Keratinocyte (primary cell): ENCODE measurements around the gene EXOC3L2. TPM values are rescaled to one million over a fixed set of nuclear protein-coding genes. Genes with fewer than 3 reads are reported as not detected.
A peak's percentile ranks its signal among the peaks of the same experiment; 100 is the strongest.

ENCODE experiments used
- DNase-seq: peaks from one replicate; pipeline ENCODE4 v3.0.0-alpha.2; 2011; ENCODE audit warnings: low read depth, missing footprints, low spot score
- FAIRE-seq: peaks from 2 replicates; lab custom pipeline; 2011; peaks lifted over from hg19 to GRCh38; lab: Jason Lieb, UNC
- H2AFZ ChIP-seq: 2 replicates; pipeline ENCODE4 v1.6.0; 2012; ENCODE audit warnings: low read length, control low read depth, inconsistent platforms; ENCODE audit not compliant: control insufficient read depth
- H3K27ac ChIP-seq: 2 replicates; pipeline ENCODE4 v1.5.1; 2011; ENCODE audit warnings: low read length; ENCODE audit not compliant: control insufficient read depth, insufficient read depth
- H3K27me3 ChIP-seq: 3 replicates; pipeline ENCODE4 v1.6.0; 2011; ENCODE audit warnings: low read length; ENCODE audit not compliant: control insufficient read depth, insufficient read depth; ENCODE audit errors: extremely low read depth
- H3K36me3 ChIP-seq, 2 experiments: 2 replicates in 1 of 2; 3 replicates in 1 of 2; pipeline ENCODE4 v1.5.1; 2011; ENCODE audit warnings: low read length in 2 of 2, mild to moderate bottlenecking in 1 of 2; ENCODE audit not compliant: control insufficient read depth in 2 of 2, insufficient read depth in 2 of 2; ENCODE audit errors: extremely low read depth in 1 of 2
- H3K4me1 ChIP-seq: 3 replicates; pipeline ENCODE4 v1.5.1; 2011; ENCODE audit warnings: low read length; ENCODE audit not compliant: control insufficient read depth, insufficient read depth; ENCODE audit errors: extremely low read depth
- H3K4me2 ChIP-seq: 3 replicates; pipeline ENCODE4 v1.6.0; 2011; ENCODE audit warnings: low read depth, low read length; ENCODE audit not compliant: control insufficient read depth, insufficient read depth; ENCODE audit errors: extremely low read depth
- H3K4me3 ChIP-seq, 3 experiments: fragments of 200-600 bp in 1 of 3; sonication (generic) in 1 of 3; 2 replicates in 2 of 3; 3 replicates in 1 of 3; pipeline ENCODE4 v1.5.1; 2011 to 2016; ENCODE audit warnings: low read length in 3 of 3, mild to moderate bottlenecking in 3 of 3, control low read depth in 2 of 3, inconsistent platforms in 1 of 3, low read depth in 1 of 3, mixed read lengths in 1 of 3, mixed run types in 1 of 3, moderate library complexity in 1 of 3; ENCODE audit not compliant: control insufficient read depth in 2 of 3, insufficient read depth in 2 of 3; ENCODE audit errors: extremely low read depth in 1 of 3
- H3K79me2 ChIP-seq: 2 replicates; pipeline ENCODE4 v1.6.0; 2012; ENCODE audit warnings: low read length; ENCODE audit not compliant: control insufficient read depth, insufficient read depth
- H3K9ac ChIP-seq: 3 replicates; pipeline ENCODE4 v1.6.0; 2011; ENCODE audit warnings: low read length; ENCODE audit not compliant: control insufficient read depth, insufficient read depth; ENCODE audit errors: extremely low read depth
- H3K9me1 ChIP-seq: 3 replicates; pipeline ENCODE4 v1.6.0; 2011; ENCODE audit warnings: low read length; ENCODE audit not compliant: control insufficient read depth, insufficient read depth; ENCODE audit errors: extremely low read depth
- H3K9me3 ChIP-seq: 2 replicates; pipeline ENCODE4 v1.5.1; 2012; ENCODE audit warnings: low read depth, low read length; ENCODE audit not compliant: control insufficient read depth
- H4K20me1 ChIP-seq: 3 replicates; pipeline ENCODE4 v1.6.0; 2011; ENCODE audit warnings: low read length; ENCODE audit not compliant: control insufficient read depth, insufficient read depth; ENCODE audit errors: extremely low read depth
- CTCF ChIP-seq, 3 experiments: IDR thresholded peaks in 1 of 3; conservative IDR thresholded peaks in 1 of 3; optimal IDR thresholded peaks in 1 of 3; 2 replicates in 2 of 3; 3 replicates in 1 of 3; pipeline versions ENCODE3 to v1.5.1; 2011; ENCODE audit warnings: low read length in 3 of 3, mild to moderate bottlenecking in 3 of 3, moderate library complexity in 2 of 3, control low read depth in 1 of 3, inconsistent platforms in 1 of 3; ENCODE audit not compliant: insufficient read depth in 2 of 3; ENCODE audit errors: extremely low read depth in 1 of 3
- EZH2 ChIP-seq: IDR thresholded peaks from one replicate; pipeline ENCODE4 v1.6.1; 2012; ENCODE audit warnings: inconsistent platforms, mild to moderate bottlenecking, low read length, moderate library complexity
- dilution Hi-C: fragments of 300-500 bp; cut with MboI; formaldehyde crosslinking; loops from one replicate; pipeline ENCODE4 v1.7.0; 2020; ENCODE audit warnings: low sequenced_read_pairs; ENCODE audit not compliant: extremely low pct_ligation_motif_present
- polyA plus RNA-seq, 5 experiments: library from polyadenylated mRNA; depleted of rRNA in 3 of 5; stranded (reverse) in 3 of 5; stranded (forward) in 1 of 5; unstranded in 1 of 5; fragments of >200 nt; gene quantifications; 1 replicate in 1 of 5; 2 replicates in 3 of 5; 3 replicates in 1 of 5; pipeline versions ENCODE4 v1.2.1 to v1.2.3, GENCODE V29; 2011 to 2012; ENCODE audit warnings: missing spikeins in 2 of 5, low read depth in 1 of 5, low replicate concordance in 1 of 5

The EXOC3L2 gene
- polyA plus RNA-seq, 1 donor (not counting 4 experiments of a cell fraction or from before 2014, with no cell fraction given) = 0.08 TPM

- FAIRE-seq (no peak), DNase-seq (no peak)
- Histone ChIP-seq H3K27ac (no peak overlapping the region), H3K9me3 (no peaks in the 10 kb centered on the region), H3K4me3 (no peak overlapping the region), H3K4me1 (peaks cover 7% of the 10 kb centered on the region), H3K79me2 (no peaks in the 10 kb centered on the region), H3K4me2 (no peak overlapping the region), H4K20me1 (no peaks in the 10 kb centered on the region), H2AFZ (no peak overlapping the region), H3K9ac (no peak overlapping the region), H3K27me3 (no peaks in the 10 kb centered on the region), H3K9me1 (no peaks in the 10 kb centered on the region), H3K36me3 (no peaks in the 10 kb centered on the region)
- dilution Hi-C loops = no loop called here
- TF ChIP-seq CTCF (optimal IDR thresholded peaks at IDR 0.05 in 1 of 3, IDR thresholded peaks at IDR 0.05 in 1 of 3, conservative IDR thresholded peaks at IDR 0.05 in 1 of 3; ENCODE audit: extremely low read depth in 1 of 3, insufficient read depth in 2 of 3, low read length in 3 of 3) = no peak
- TF ChIP-seq EZH2 = no peak
Observed at GRCh38 chr19:45205810-45206209, 39.4 kb downstream of the EXOC3L2 start.

DNA sequence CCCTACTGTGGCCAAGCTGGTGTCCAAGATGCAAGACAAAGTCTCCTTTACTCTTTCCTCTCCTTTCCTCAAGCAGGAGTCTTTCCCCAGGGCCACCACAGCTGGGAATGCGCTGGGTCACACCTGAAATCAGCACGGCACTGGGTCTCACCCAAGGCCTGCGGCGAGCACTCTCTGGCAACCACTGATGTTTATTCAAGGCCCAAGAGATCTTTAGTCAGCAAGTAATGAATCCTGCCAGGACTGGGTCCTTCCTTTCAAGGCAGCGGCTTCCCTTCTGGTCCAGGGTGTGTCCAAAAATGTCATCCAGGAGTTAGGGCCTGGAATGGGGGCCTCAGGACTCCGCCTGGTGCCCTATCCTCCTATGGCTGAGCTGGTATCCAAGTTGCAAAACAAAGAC is 42.6 kb downstream of the EXOC3L2 start:
- no peak overlapping the region for H3K9ac ChIP-seq
- H3K9me1 ChIP-seq = no peaks in the 10 kb centered on the region
- FAIRE-seq (peak; percentile 55), DNase-seq (no peak)
- no peaks in the 10 kb centered on the region for H3K36me3 ChIP-seq
- peaks cover 7% of the 10 kb centered on the region for H3K4me1 ChIP-seq
- dilution Hi-C loops = no loop called here
- H3K4me3 ChIP-seq = no peak overlapping the region
- H3K27ac ChIP-seq = no peak overlapping the region
- H3K27me3 ChIP-seq = no peaks in the 10 kb centered on the region
- no peak for TF ChIP-seq CTCF (optimal IDR thresholded peaks at IDR 0.05 in 1 of 3, IDR thresholded peaks at IDR 0.05 in 1 of 3, conservative IDR thresholded peaks at IDR 0.05 in 1 of 3; ENCODE audit: extremely low read depth in 1 of 3, insufficient read depth in 2 of 3, low read length in 3 of 3)
- no peak for TF ChIP-seq EZH2
- no peaks in the 10 kb centered on the region for H3K9me3 ChIP-seq
- peak overlapping the region; percentile 46 for H2AFZ ChIP-seq
- no peaks in the 10 kb centered on the region for H4K20me1 ChIP-seq
- no peak overlapping the region for H3K4me2 ChIP-seq
- no peaks in the 10 kb centered on the region for H3K79me2 ChIP-seq
